Measurements from ENCODE around the gene PTRH1.

The PTRH1 gene

DNA sequence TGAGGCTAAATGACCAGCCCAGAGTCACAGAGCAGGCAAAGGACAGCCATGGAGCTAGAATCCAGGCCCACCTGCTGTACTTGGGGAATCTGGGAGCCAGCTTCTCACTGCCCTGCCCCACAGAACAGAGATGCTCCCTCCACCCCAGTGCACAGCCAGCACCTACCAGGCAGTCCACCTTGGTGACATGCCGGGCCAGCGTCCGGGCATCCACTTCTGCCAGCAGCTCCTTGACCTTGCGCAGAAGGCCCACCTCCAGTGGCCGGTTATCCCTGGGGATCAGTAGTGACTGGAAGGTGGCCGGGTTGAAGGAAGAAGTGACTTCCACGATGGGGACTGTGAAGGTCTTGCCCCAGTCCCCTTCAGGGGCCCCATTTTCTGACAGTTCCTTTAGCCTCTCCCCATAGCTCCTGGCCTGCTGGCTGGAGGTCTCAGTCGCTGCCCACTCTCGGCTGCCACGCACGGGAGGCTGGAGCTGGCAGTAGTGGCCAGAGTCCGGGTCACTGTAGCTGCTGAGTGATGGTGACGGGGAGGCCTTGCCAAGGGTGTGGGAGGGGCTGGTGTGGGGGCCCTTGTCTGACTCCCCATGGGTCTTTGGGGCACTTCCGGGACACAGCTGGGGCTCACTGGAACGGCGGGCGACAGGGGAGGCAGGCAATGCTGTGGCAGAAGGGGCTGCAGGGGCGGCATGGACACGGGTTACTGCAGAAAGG is 29.1 kb upstream of the PTRH1 start:
- no peak for DNase-seq (ENCODE audit: low read depth, low spot score)
- no peak overlapping the region for H3K27ac ChIP-seq
- no peaks in the 10 kb centered on the region for H3K9me3 ChIP-seq (ENCODE audit: low read depth, low read length)
- TF ChIP-seq EZH2 (IDR thresholded peaks at IDR 0.05) (no peak), FOXP2 (optimal IDR thresholded peaks at IDR 0.05; ENCODE audit: control extremely low read depth, extremely low read length, insufficient read depth) (no peak), POLR2AphosphoS5 (IDR thresholded peaks at IDR 0.05; ENCODE audit: borderline replicate concordance, low read depth, low read length) (no peak)
- no peak overlapping the region for H3K9ac ChIP-seq (ENCODE audit: insufficient read length)
- no peak overlapping the region for H3K4me3 ChIP-seq
- H3K36me3 ChIP-seq (ENCODE audit: insufficient read depth, low read length), result no peaks in the 10 kb centered on the region

DNA sequence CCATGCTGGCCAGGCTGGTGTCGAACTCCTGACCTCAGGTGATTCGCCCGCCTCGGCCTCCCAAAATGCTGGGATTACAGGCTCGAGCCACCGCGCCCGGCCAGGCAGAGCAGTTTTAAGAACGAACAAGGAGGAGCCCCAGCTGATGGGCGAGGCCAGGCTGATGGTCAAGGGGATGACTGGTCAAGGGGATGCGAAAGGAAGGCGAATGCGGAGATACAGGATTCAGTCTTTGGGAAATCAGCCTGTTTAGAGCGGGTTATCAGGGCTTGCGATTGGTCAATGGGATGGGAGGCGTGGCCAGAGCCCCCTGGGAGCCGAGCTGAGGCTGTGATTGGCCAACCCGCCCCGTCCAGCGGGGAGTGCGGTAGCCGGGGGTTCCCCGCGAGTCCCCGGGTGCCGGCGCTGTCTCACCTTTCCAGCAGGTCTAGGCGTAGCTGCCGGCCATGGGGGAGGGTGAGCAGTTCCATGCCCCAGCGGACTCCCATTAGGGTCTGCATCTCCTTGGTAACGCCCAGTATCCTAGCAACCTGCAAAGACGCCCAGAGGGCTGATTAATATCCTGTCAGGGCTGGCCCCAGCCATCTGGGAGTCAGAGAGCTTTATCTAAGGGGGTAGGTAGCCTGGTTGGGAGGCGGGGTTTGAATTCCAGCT is 27.1 kb upstream of the PTRH1 start:
- no peak overlapping the region for H3K27ac ChIP-seq
- no peak overlapping the region for H3K9ac ChIP-seq (ENCODE audit: insufficient read length)
- no peaks in the 10 kb centered on the region for H3K36me3 ChIP-seq (ENCODE audit: insufficient read depth, low read length)
- TF ChIP-seq POLR2AphosphoS5 (IDR thresholded peaks at IDR 0.05; ENCODE audit: borderline replicate concordance, low read depth, low read length), result no peak
- TF ChIP-seq EZH2 (IDR thresholded peaks at IDR 0.05), result no peak
- TF ChIP-seq FOXP2 (optimal IDR thresholded peaks at IDR 0.05; ENCODE audit: control extremely low read depth, extremely low read length, insufficient read depth), result no peak
- no peak overlapping the region for H3K4me3 ChIP-seq
- DNase-seq (ENCODE audit: low read depth, low spot score), result peak; percentile 16
- H3K9me3 ChIP-seq (ENCODE audit: low read depth, low read length), result no peaks in the 10 kb centered on the region

DNA sequence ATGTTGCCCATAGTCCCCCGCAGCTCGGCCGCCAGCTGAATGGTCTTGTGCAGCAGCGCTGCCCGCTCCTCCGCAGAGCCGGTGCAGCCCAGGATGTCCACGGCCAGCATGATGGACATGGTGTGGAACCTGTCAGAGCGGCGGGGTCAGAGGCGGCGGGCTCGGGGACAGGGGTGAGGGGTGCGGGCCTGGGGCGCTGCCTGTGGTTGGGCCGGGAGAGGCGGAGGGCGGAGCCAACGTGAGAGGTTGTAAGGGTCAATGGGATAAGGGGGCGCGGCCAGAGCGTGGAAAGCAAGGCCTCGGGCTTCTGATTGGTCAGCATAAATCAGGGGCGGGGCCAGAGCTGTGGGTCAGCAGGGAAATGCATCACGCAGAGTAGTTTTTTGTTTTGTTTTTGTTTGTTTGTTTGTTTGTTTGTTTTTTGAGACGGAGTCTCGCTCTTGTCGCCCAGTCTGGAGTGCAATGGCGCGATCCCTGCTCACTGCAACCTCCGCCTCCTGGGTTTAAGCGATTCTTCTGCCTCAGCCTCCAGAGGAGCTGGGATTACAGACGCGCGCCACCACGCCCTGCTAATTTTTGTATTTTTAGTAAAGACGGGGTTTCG is 26.5 kb upstream of the PTRH1 start:
- DNase-seq (ENCODE audit: low read depth, low spot score), result no peak
- no peaks in the 10 kb centered on the region for H3K9me3 ChIP-seq (ENCODE audit: low read depth, low read length)
- H3K36me3 ChIP-seq (ENCODE audit: insufficient read depth, low read length), result no peaks in the 10 kb centered on the region
- no peak overlapping the region for H3K4me3 ChIP-seq
- no peak overlapping the region for H3K9ac ChIP-seq (ENCODE audit: insufficient read length)
- TF ChIP-seq POLR2AphosphoS5 (IDR thresholded peaks at IDR 0.05; ENCODE audit: borderline replicate concordance, low read depth, low read length) (no peak), FOXP2 (optimal IDR thresholded peaks at IDR 0.05; ENCODE audit: control extremely low read depth, extremely low read length, insufficient read depth) (no peak), EZH2 (IDR thresholded peaks at IDR 0.05) (no peak)
- H3K27ac ChIP-seq, result no peak overlapping the region

DNA sequence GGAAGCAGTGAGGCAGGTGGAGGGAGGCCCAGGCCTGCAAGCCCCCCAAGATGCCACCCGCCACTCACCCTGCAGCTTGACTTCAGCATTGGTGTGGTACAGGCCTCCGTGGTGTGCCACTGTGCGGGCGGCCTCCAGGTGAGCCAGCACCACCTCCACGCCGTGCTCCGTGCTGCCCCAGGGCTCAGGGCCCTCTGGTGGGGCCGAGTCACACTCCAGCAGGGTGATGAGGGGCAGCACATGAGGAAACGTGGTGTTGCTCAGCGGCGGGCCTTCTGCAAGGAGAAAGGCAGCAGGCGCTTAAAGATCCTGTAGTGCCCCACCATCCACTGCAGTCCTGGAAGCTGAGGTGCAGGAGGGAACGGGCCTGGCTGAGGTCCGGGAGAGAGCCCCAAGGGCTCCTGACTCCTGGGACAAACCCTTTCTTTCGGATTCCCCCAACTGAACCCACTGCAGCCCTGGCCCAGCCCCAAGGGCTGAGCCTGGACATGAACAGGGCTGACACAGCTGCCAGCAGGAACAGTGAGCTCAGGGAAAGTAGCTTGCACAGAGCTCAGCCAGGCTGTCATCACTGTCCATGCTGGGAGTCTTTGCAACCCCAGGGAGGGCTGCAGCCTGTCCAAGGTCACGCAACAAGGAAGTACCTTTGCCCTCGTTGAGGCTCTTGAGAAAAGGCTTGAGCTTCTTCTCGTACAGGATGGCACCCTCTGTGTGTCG is 24.3 kb upstream of the PTRH1 start:
- Histone ChIP-seq H3K9me3 (ENCODE audit: low read depth, low read length) (no peaks in the 10 kb centered on the region), H3K36me3 (ENCODE audit: insufficient read depth, low read length) (no peaks in the 10 kb centered on the region), H3K4me3 (no peak overlapping the region), H3K9ac (ENCODE audit: insufficient read length) (no peak overlapping the region), H3K27ac (no peak overlapping the region)
- no peak for TF ChIP-seq FOXP2 (optimal IDR thresholded peaks at IDR 0.05; ENCODE audit: control extremely low read depth, extremely low read length, insufficient read depth)
- no peak for TF ChIP-seq EZH2 (IDR thresholded peaks at IDR 0.05)
- no peak for TF ChIP-seq POLR2AphosphoS5 (IDR thresholded peaks at IDR 0.05; ENCODE audit: borderline replicate concordance, low read depth, low read length)
- no peak for DNase-seq (ENCODE audit: low read depth, low spot score)

DNA sequence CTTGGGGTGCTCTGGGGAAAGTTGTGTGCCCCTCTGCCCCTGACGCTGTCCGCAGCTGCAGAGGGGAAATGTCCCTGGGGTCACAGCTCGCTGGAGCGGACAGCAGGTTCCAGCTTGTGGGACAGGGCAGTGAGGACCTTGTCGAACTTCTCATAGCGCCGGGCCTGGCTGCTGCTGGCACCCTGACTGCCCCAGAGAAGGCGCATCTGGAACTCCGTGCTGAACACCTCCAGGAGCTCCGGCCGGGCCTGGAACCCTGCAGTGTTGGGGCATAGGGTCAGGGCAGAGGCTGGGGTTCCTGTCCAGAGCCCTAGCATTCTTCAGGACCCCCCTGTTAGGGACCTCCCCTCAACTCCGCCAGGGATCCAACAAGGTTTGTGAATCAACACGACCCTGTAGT is 23.2 kb upstream of the PTRH1 start:
- H3K9me3 ChIP-seq (ENCODE audit: low read depth, low read length), result no peaks in the 10 kb centered on the region
- H3K4me3 ChIP-seq, result no peak overlapping the region
- no peaks in the 10 kb centered on the region for H3K36me3 ChIP-seq (ENCODE audit: insufficient read depth, low read length)
- DNase-seq (ENCODE audit: low read depth, low spot score), result no peak
- no peak overlapping the region for H3K9ac ChIP-seq (ENCODE audit: insufficient read length)
- TF ChIP-seq FOXP2 (optimal IDR thresholded peaks at IDR 0.05; ENCODE audit: control extremely low read depth, extremely low read length, insufficient read depth) (no peak), POLR2AphosphoS5 (IDR thresholded peaks at IDR 0.05; ENCODE audit: borderline replicate concordance, low read depth, low read length) (no peak), EZH2 (IDR thresholded peaks at IDR 0.05) (no peak)
- H3K27ac ChIP-seq, result no peak overlapping the region

DNA sequence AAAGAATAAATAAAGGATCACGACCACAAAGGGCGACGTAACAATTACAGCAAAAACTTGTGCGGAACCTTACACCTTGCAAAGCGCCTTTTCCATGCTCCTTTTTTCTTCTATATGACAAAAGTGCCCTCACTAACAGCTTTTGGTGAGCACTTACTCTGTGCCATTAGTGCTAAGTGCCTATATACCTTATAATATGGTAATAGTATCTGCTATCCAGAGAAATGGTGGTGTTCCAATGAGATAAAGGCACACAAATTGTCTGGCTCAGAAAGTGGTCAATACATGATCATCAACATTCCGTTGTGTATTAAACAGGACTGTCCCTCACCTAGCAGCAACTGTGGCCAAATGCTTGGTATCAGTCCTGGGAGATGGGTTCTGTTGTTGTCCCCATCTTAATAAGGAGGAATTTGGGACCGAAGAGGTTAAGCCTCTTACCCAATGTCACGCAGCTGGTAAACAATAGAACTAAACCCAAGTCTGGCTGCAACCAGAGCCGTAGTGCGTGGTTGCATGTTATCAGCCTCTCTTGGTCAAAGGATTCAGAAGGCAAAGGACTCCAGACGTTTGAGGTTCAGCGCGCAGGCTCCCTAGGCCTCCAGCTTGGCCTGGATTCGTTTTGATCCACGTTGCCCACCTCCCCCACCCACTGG is 20.2 kb upstream of the PTRH1 start:
- no peak for TF ChIP-seq EZH2 (IDR thresholded peaks at IDR 0.05)
- TF ChIP-seq FOXP2 (optimal IDR thresholded peaks at IDR 0.05; ENCODE audit: control extremely low read depth, extremely low read length, insufficient read depth), result no peak
- no peak for TF ChIP-seq POLR2AphosphoS5 (IDR thresholded peaks at IDR 0.05; ENCODE audit: borderline replicate concordance, low read depth, low read length)
- H3K9me3 ChIP-seq (ENCODE audit: low read depth, low read length), result no peaks in the 10 kb centered on the region
- H3K36me3 ChIP-seq (ENCODE audit: insufficient read depth, low read length), result no peaks in the 10 kb centered on the region
- no peak for DNase-seq (ENCODE audit: low read depth, low spot score)
- H3K9ac ChIP-seq (ENCODE audit: insufficient read length), result no peak overlapping the region
- H3K4me3 ChIP-seq, result 0 out of 2 replicates have a peak overlapping the region, but pooled peaks have one; percentile 20
- no peak overlapping the region for H3K27ac ChIP-seq

DNA sequence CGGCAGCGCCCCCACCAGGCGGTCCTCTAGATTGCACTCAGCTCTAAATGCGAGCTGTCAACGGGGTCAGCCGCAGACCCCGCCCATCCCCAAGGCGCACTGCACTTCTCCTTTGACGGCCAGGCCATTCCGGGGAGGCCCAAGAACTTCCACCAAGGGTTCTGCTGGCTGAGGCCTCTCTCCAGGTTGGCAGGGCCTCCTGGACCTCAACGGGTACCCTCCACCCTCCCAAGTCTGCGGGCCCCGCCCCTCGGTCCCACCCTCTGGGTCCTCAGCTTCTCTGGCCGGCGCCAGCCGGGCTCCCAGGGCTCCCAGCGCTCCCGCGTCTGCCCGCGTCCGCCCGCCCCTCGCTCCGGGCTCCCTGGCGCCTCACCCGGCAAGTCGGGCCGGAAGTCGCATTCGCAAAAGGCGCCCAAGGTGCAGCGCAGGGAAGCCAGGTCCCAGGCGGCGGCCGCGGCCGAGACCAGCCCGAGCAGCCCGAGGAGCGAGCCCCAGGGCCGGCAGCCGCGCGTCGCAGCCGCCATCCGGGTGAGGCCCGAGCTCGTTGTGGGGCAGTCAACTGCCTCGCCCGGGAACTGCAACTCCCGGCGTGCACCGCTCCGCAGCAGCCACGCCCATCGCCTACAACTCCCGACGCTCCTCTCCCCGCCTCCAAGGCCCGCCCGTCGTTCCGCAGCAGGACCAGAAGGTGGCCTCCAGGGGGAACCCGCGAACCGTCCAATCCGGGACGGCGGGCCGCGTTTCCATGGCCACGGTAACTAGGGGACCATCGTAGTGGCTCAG is 19.5 kb upstream of the PTRH1 start, which contains the start of gene TOR2A:
Gene TOR2A, minus strand, starts transcription at position 548 of the 783 bp plus-strand sequence. Its CDS starts 24 bp downstream, at position 524.
- DNase-seq (ENCODE audit: low read depth, low spot score), result peak; percentile 65
- Histone ChIP-seq H3K36me3 (ENCODE audit: insufficient read depth, low read length) (no peaks in the 10 kb centered on the region), H3K9me3 (ENCODE audit: low read depth, low read length) (no peaks in the 10 kb centered on the region), H3K9ac (ENCODE audit: insufficient read length) (peak within 1 kb of the TSS; percentile 78), H3K4me3 (peak within 1 kb of the TSS; percentile 95), H3K27ac (peak within 1 kb of the TSS; percentile 76)
- no peak for TF ChIP-seq EZH2 (IDR thresholded peaks at IDR 0.05)
- TF ChIP-seq POLR2AphosphoS5 (IDR thresholded peaks at IDR 0.05; ENCODE audit: borderline replicate concordance, low read depth, low read length), result peak; percentile 57; the same call in 1 of the 2 replicates
- TF ChIP-seq FOXP2 (optimal IDR thresholded peaks at IDR 0.05; ENCODE audit: control extremely low read depth, extremely low read length, insufficient read depth), result peak; percentile 82
